Duodenal mucosa (tissue), 2 donors: Measurements from ENCODE around the gene INSRR.

Source experiments
- H3K27ac ChIP-seq: one replicate; pipeline ENCODE4 v1.7.0; 2013; ENCODE audit warnings: low read depth, low read length
- H3K27me3 ChIP-seq, 2 donors: one replicate each; pipeline ENCODE4 v1.7.0; 2013; ENCODE audit warnings: low read length in 2 of 2, control low read depth in 1 of 2; ENCODE audit not compliant: insufficient read depth in 2 of 2, control insufficient read depth in 1 of 2
- H3K36me3 ChIP-seq, 2 donors: one replicate each; pipeline ENCODE4 v1.7.0; 2013; ENCODE audit warnings: low read length in 2 of 2, control low read depth in 1 of 2; ENCODE audit not compliant: insufficient read depth in 2 of 2, control insufficient read depth in 1 of 2
- H3K4me1 ChIP-seq, 2 donors: one replicate each; pipeline ENCODE4 v1.7.0; 2013; ENCODE audit warnings: low read length in 2 of 2, control low read depth in 1 of 2; ENCODE audit not compliant: insufficient read depth in 2 of 2, control insufficient read depth in 1 of 2
- H3K4me3 ChIP-seq, 2 donors: one replicate each; pipeline ENCODE4 v1.7.0; 2013; ENCODE audit warnings: low read length in 2 of 2, low read depth in 1 of 2
- H3K9ac ChIP-seq, 2 donors: one replicate each; pipeline ENCODE4 v1.7.0; 2013; ENCODE audit warnings: low read length in 2 of 2, low read depth in 1 of 2
- H3K9me3 ChIP-seq, 2 donors: one replicate each; pipeline ENCODE4 v1.7.0; 2013; ENCODE audit warnings: low read length in 2 of 2, control low read depth in 1 of 2; ENCODE audit not compliant: control insufficient read depth in 1 of 2

The INSRR gene

DNA sequence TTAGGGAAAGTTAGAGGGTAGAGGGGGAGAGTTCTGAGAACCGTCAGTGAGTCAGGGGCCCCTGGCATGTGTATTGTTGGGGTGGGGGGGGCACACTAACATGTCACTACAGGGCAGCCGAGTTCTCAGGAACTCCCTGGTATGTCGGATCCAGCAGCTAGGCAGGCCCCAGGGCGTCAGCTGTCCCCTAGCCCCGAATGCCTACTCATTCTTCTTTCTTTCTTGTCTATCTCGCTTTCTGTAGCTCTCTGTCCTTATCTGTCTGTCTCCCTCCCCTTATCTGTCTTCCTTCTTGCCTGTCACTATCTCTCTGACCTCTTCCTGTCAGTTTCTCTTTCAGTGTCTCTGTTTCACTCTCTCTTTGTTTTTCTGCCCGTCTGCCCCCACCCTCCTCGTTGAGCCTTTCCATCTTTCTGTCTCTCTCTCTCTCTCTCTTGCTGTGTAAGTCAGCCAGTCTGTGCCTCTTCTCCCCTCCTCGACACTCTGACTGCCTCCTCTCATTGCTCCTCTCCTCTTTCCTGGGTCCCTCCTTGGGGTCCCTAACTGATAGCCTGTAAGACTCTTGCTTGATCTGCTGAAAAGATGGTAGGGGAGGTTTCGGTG, 4.2 kb upstream of the INSRR start:
- Histone ChIP-seq H3K9me3 (no peaks in the 10 kb centered on the region), H3K27me3 (peaks cover 46 to 59% of the 10 kb centered on the region in 2 donors), H3K36me3 (no peaks in the 10 kb centered on the region), H3K4me1 (peaks cover 8 to 13% of the 10 kb centered on the region in 2 donors), H3K27ac (no peak overlapping the region), H3K9ac (no peak overlapping the region), H3K4me3 (no peak overlapping the region)

DNA sequence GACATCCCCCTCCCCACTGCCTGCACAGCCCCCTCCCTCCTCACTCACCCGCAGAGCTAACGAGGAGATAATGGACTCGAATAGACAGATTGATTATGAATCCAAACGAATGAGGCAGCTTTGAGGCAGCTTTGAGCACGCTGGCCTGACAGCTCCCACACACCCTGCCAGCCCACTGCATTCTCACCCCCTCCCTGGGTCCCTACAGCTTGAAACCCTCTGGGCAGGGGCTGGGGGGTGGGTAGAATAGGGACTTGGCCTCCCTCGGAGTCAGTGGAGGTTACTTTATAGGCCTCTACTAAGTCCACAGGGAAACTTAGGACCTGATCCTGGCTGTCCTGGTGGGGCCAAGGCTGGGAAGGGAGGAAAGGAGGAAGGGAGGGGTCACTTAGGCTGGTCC, 3.7 kb upstream of the INSRR start:
- Histone ChIP-seq H3K27me3 (peaks cover 51 to 64% of the 10 kb centered on the region in 2 donors), H3K27ac (no peak overlapping the region), H3K4me1 (peaks cover 8 to 13% of the 10 kb centered on the region in 2 donors), H3K36me3 (no peaks in the 10 kb centered on the region), H3K9me3 (no peaks in the 10 kb centered on the region), H3K9ac (no peak overlapping the region), H3K4me3 (no peak overlapping the region)

DNA sequence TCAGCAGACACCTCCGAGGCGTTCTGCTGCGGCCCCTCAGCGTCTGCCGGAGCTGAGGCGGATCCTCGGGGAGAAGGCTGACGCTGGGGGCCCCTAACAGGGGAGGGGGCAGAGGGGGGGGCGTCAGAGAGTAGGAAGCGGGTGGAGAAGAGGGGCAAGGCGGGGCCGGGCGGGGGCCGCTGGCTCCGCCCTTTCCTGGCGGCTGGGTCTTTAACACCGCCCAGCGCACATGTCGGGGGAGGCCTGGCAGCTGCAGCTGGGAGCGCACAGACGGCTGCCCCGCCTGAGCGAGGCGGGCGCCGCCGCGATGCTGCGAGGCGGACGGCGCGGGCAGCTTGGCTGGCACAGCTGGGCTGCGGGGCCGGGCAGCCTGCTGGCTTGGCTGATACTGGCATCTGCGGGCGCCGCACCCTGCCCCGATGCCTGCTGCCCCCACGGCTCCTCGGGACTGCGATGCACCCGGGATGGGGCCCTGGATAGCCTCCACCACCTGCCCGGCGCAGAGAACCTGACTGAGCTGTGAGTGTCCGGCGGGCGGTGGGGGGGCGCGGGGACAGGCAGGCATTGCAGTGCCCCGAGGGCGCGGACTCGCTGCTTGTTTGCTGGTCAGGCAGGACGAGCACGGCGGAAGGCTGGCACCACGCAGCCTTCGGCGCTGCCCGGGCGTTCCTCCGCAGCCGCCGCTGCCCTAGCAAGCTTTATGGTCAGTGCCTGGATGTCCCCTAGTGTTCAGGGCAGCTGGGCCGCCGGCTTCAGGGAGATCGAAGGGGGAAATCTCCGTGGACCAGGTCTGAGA, 1.9 kb upstream of the INSRR start, which contains the start of gene NTRK1:
Gene NTRK1, plus strand, starts transcription at position 238 of the 796 bp plus-strand sequence. Its CDS starts 70 bp downstream, at position 308.
- H3K36me3 ChIP-seq, result no peaks in the 10 kb centered on the region
- H3K4me1 ChIP-seq, result peaks cover 8 to 13% of the 10 kb centered on the region in 2 donors
- no peaks in the 10 kb centered on the region for H3K9me3 ChIP-seq
- H3K27me3 ChIP-seq, result peaks cover 61 to 79% of the 10 kb centered on the region in 2 donors
- H3K27ac ChIP-seq, result no peak within 1 kb of the TSS
- H3K4me3 ChIP-seq, result peak within 1 kb of the TSS; percentile 54 to 62
- H3K9ac ChIP-seq, result no peak within 1 kb of the TSS

DNA sequence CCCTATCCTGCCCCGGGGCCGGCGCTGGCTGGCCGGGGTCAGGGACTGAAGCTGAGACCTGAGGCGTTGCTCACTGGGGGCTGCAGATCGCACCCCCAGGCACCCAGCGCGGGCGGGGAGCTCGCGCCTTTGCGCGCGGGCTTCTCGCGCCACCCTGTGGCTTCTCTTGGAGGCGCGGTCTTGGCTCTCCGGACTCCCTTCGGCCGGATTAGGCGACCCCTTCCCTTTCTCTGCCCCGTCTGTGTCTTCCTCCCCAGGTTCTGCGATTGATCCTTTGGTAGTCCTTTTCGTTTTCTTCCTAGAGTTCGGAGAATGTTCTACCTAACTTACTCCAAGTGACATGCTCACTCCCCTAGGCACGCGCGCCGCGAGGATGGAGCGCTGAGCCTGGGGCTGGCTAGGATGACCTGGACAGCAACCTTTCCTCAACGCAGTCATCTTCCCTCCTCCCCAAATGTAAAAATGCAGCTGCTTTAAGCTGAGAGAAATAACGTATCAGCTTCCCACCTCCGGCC, 1.3 kb upstream of the INSRR start:
- no peaks in the 10 kb centered on the region for H3K36me3 ChIP-seq
- peak overlapping the region; percentile 54 to 62 for H3K4me3 ChIP-seq
- H3K9ac ChIP-seq, result no peak overlapping the region
- H3K27me3 ChIP-seq, result peaks cover 61 to 76% of the 10 kb centered on the region in 2 donors
- H3K9me3 ChIP-seq, result no peaks in the 10 kb centered on the region
- peaks cover 8 to 13% of the 10 kb centered on the region in 2 donors for H3K4me1 ChIP-seq
- no peak overlapping the region for H3K27ac ChIP-seq

DNA sequence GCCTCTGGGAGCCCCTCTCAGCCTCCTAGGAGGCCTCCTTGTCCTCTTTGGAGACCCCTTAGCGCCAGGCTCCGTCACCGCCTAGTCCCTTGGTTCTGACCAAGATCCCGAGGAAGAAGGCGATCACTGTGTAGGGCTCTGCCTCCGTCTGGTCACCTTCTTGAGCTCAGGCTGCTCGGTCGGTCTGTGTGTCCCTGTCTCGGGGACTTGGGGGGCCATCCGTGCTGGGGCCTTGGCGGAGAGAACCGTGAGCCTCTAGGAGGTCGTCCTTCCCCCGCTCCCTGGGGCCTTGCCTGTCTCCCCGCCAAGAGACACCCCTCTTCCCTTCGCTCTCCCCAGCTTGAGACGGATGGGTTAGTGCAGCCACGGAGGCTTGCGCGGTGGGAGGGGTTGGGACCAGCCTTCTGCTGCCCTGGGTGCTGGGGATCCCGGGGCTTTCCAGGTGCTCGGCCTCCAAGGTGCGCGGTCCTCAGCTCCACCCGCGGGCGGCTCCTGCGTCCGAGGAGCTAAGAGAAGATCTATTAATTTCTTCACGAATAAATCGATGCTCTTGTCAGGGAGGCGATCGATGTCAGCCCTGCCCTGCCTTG, 701 bp upstream of the INSRR start:
- H3K27ac ChIP-seq, result no peak overlapping the region
- no peaks in the 10 kb centered on the region for H3K9me3 ChIP-seq
- peak overlapping the region in 1 of 2 donors; percentile 25 for H3K9ac ChIP-seq
- H3K27me3 ChIP-seq, result peaks cover 61 to 70% of the 10 kb centered on the region in 2 donors
- H3K36me3 ChIP-seq, result no peaks in the 10 kb centered on the region
- H3K4me1 ChIP-seq, result peaks cover 8 to 13% of the 10 kb centered on the region in 2 donors
- peak overlapping the region; percentile 36 to 54 for H3K4me3 ChIP-seq

DNA sequence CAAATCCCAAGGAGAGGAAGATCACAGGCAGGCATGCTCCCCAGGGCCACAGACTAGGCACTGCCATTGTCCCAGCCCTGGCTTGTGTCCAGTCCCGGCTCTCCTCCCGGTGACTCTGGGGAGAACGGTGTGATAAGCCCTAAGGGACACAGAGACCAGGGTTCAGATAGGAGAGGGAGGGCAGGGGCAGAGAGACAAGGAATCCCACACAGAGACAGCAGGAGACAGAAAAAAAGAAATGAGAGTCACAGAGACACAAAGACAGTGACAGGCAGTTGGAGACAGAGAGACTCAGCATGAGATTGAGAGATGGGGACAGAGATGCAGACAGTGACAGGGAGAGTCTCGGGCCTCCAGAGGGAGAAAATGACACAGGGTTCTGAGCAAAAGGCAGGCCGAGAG, 361 bp downstream of the INSRR start:
- Histone ChIP-seq H3K9ac (no peak overlapping the region), H3K36me3 (no peaks in the 10 kb centered on the region), H3K9me3 (no peaks in the 10 kb centered on the region), H3K27ac (no peak overlapping the region), H3K4me3 (no peak overlapping the region), H3K27me3 (peaks cover 54 to 73% of the 10 kb centered on the region in 2 donors), H3K4me1 (peaks cover 8 to 13% of the 10 kb centered on the region in 2 donors)

DNA sequence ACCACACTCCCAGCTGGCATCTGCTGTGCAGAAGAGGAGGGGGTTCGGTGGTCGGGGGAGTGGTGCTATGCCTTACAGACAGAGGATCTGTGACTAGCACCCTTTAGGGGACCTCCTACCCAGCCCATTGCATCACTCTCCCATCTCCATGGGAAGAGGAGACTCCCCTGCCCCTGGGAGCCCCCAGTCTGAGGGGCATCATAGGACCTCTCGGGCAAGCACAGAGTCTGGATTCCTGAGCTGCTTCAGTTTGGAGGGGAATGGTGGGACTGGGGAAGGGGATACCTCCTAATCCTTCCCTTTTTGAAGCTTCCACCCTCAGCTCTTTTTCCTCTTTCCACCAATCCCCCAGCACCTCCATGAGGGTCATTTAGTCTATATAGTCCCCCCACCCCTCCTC, 1.4 kb downstream of the INSRR start:
- H3K4me3 ChIP-seq, result no peak overlapping the region
- H3K9ac ChIP-seq, result no peak overlapping the region
- H3K9me3 ChIP-seq, result no peaks in the 10 kb centered on the region
- H3K27ac ChIP-seq, result no peak overlapping the region
- peaks cover 50 to 75% of the 10 kb centered on the region in 2 donors for H3K27me3 ChIP-seq
- H3K36me3 ChIP-seq, result no peaks in the 10 kb centered on the region
- H3K4me1 ChIP-seq, result peaks cover 8 to 13% of the 10 kb centered on the region in 2 donors

- H3K4me1 ChIP-seq, result peaks cover 8 to 13% of the 10 kb centered on the region in 2 donors
- peaks cover 39 to 68% of the 10 kb centered on the region in 2 donors for H3K27me3 ChIP-seq
Measured at GRCh38 chr1:156856282-156856785, 2.6 kb downstream of the INSRR start.

DNA sequence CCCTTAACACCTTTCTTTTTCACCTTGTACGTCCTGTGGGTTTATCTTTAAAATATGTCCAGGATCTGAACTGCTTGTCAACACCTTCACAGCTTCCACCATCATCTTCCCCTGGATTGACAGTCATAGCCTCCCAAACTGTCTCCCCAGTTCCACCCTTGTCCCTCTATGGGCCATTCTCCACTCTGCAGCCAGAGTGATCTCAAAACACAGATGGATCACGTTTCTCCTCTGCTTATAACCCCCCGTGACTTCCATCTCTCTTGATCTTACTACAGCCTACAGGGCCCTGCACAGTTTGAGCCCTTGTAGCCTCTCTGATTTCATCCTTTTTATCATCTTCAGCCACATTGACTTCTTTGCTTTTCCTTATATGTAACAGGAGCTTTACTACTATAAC, 4.3 kb downstream of the INSRR start:
- Histone ChIP-seq H3K9ac (no peak overlapping the region), H3K36me3 (no peaks in the 10 kb centered on the region), H3K9me3 (no peaks in the 10 kb centered on the region), H3K4me1 (peaks cover 3 to 4% of the 10 kb centered on the region in 2 donors), H3K27me3 (peaks cover 29 to 55% of the 10 kb centered on the region in 2 donors), H3K4me3 (no peak overlapping the region), H3K27ac (no peak overlapping the region)

More at GRCh38 chr1:156856282-156856785, 2.6 kb downstream of the INSRR start:
- no peak overlapping the region for H3K9ac ChIP-seq
- H3K9me3 ChIP-seq, result no peaks in the 10 kb centered on the region
- no peak overlapping the region for H3K27ac ChIP-seq
- no peak overlapping the region for H3K4me3 ChIP-seq
- no peaks in the 10 kb centered on the region for H3K36me3 ChIP-seq
